HG02885 (cell line): ENCODE measurements around the gene VPS13D.

ENCODE experiments used
- ATAC-seq: cut with Tn5 transposase; IDR thresholded peaks from one replicate; pipeline ENCODE4 v1.9.1; 2021; ENCODE audit warnings: mild to moderate bottlenecking; ENCODE audit not compliant: unreplicated experiment, poor library complexity

Gene VPS13D

GRCh38 chr1:12556368-12556930, 326.6 kb downstream of the VPS13D start:
- no peak for ATAC-seq

- ATAC-seq, result no peak
Observed at GRCh38 chr1:12556957-12557935, 327.4 kb downstream of the VPS13D start.

- no peak for ATAC-seq
Observed at GRCh38 chr1:12561121-12561520, 331.3 kb downstream of the VPS13D start.
